22Rv1 (cell line): ENCODE results near the gene RFT1.

Source experiments
- H3K27ac ChIP-seq: fragments of 450-650 bp; 2 replicates; pipeline ENCODE4 v1.5.1; 2017
- CTCF ChIP-seq: fragments of 450-650 bp; IDR thresholded peaks from 2 replicates; pipeline ENCODE4 v1.5.1; 2017; ENCODE audit warnings: mild to moderate bottlenecking
- ZFX ChIP-seq: fragments of 450-650 bp; IDR thresholded peaks from 2 replicates; pipeline ENCODE4 v1.6.1; 2017; ENCODE audit warnings: antibody characterized with exemption, borderline replicate concordance

The RFT1 gene

GRCh38 chr3:53044371-53044710, 85.9 kb downstream of the RFT1 start:
- peak overlapping the region; percentile 80; the same call in 1 of the 2 replicates for H3K27ac ChIP-seq

GRCh38 chr3:53043738-53044137, 86.5 kb downstream of the RFT1 start:
- H3K27ac ChIP-seq = no peak overlapping the region
- TF ChIP-seq CTCF (no peak), ZFX (no peak)

More at GRCh38 chr3:53044371-53044710, 85.9 kb downstream of the RFT1 start:
- TF ChIP-seq CTCF (no peak), ZFX (no peak)

- no peak for TF ChIP-seq ZFX
- TF ChIP-seq CTCF = no peak
- H3K27ac ChIP-seq = no peak overlapping the region
Measured at GRCh38 chr3:53042651-53043050, 87.6 kb downstream of the RFT1 start.

- H3K27ac ChIP-seq = no peak overlapping the region
- TF ChIP-seq ZFX (no peak), CTCF (no peak)
Measured at GRCh38 chr3:53040351-53040820, 89.8 kb downstream of the RFT1 start.

GRCh38 chr3:53039376-53039752, 90.9 kb downstream of the RFT1 start:
- TF ChIP-seq CTCF = no peak
- TF ChIP-seq ZFX = no peak
- no peak overlapping the region for H3K27ac ChIP-seq

GRCh38 chr3:53038679-53039375, 91.4 kb downstream of the RFT1 start:
- H3K27ac ChIP-seq = no peak overlapping the region
- TF ChIP-seq CTCF (no peak), ZFX (no peak)
